Measurements from ENCODE around the gene KCNA3.

- TF ChIP-seq ZNF37A (tag by site-specific recombination; IDR thresholded peaks at IDR 0.05) (no peak), ZNF510 (tag by site-specific recombination; IDR thresholded peaks at IDR 0.05; ENCODE audit: insufficient replicate concordance) (no peak), CTCF (tag by site-specific recombination; IDR thresholded peaks at IDR 0.05) (no peak), REST (tag by site-specific recombination; IDR thresholded peaks at IDR 0.05) (no peak), ZBTB1 (tag by site-specific recombination; IDR thresholded peaks at IDR 0.05) (no peak), YY1 (tag by site-specific recombination; IDR thresholded peaks at IDR 0.05) (no peak), ZNF366 (tag by site-specific recombination; conservative IDR thresholded peaks at IDR 0.05) (no peak), IKZF3 (tag by site-specific recombination; IDR thresholded peaks at IDR 0.05) (no peak), ZNF670 (tag by site-specific recombination; IDR thresholded peaks at IDR 0.05; ENCODE audit: low read depth) (no peak), TSHZ1 (tag by site-specific recombination; IDR thresholded peaks at IDR 0.05; ENCODE audit: borderline replicate concordance) (no peak)
These were observed 46.2 kb downstream of the KCNA3 start for GRCh38 chr1:110628323-110629105.
